ENCODE results near the gene KCNJ6.
"Not testable (repeated sequence)": the region's sequence is repeated elsewhere in the genome, so short reads cannot be mapped to it uniquely, and the experiment has no call there.

Gene KCNJ6

DNA sequence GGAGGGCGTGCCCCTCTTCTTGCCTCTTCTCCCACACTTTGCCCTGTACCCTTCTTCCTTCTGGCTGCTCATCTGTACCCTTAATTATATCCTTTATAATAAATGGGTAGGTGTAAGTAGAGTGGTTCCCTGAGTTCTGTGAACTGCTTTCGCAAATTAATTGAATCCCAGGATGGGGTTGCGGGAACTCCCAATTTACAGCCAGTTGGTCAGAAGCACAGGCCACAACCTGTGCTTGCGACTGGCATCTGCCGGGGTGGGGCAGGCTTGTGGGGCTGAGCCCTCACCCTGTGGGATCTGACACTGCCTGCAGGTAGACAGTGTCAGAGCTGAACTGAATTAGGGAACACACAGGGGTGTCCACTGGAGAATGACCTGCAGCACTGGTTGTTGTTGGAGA is 244.9 kb downstream of the KCNJ6 start:
- Histone ChIP-seq H3K9me3 (ENCODE audit: control insufficient read depth, low read length) (no peaks in the 10 kb centered on the region), H3K4me3 (ENCODE audit: insufficient read depth, low read depth, low read length) (no peak overlapping the region), H3K27ac (ENCODE audit: insufficient read depth, low read depth, low read length, poor library complexity, severe bottlenecking) (no peak overlapping the region), H3K36me3 (ENCODE audit: control insufficient read depth, insufficient read depth, low read length) (no peaks in the 10 kb centered on the region), H3K4me1 (ENCODE audit: control insufficient read depth, insufficient read depth, low read length) (peaks cover 4% of the 10 kb centered on the region), H3K27me3 (ENCODE audit: control insufficient read depth, insufficient read depth, low read length, poor library complexity, severe bottlenecking) (peaks cover 25% of the 10 kb centered on the region)
- WGBS, 2 experiments, result 92 to 93% methylated on average over 5 of the region's 5 CpGs

DNA sequence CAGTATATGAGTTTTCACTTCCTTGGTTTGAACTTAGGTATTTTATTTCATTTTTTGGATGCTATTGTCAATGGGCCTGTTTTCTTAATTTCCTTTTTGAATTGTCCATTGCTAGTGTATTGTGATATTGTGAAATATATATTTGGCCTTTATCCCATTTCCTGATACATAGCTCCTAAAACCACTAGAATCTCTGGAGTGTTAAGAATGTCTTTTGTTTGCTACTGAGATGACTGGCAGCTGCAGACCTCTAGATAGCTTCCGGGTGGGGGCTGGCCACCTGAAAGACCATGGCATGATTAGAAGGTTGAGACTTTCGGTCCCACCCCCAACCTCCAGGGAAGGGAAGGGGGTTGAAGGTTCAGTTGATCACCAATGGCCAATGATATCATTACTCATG is 245.4 kb downstream of the KCNJ6 start:
- peaks cover 2% of the 10 kb centered on the region for H3K9me3 ChIP-seq (ENCODE audit: control insufficient read depth, low read length)
- H3K27ac ChIP-seq (ENCODE audit: insufficient read depth, low read depth, low read length, poor library complexity, severe bottlenecking), result no peak overlapping the region
- WGBS, 2 experiments, result 94 to 100% methylated on average over 1 to 2 of the region's 2 CpGs
- H3K4me1 ChIP-seq (ENCODE audit: control insufficient read depth, insufficient read depth, low read length), result peaks cover 4% of the 10 kb centered on the region
- H3K36me3 ChIP-seq (ENCODE audit: control insufficient read depth, insufficient read depth, low read length), result no peaks in the 10 kb centered on the region
- H3K4me3 ChIP-seq (ENCODE audit: insufficient read depth, low read depth, low read length), result no peak overlapping the region
- H3K27me3 ChIP-seq (ENCODE audit: control insufficient read depth, insufficient read depth, low read length, poor library complexity, severe bottlenecking), result peaks cover 20% of the 10 kb centered on the region

DNA sequence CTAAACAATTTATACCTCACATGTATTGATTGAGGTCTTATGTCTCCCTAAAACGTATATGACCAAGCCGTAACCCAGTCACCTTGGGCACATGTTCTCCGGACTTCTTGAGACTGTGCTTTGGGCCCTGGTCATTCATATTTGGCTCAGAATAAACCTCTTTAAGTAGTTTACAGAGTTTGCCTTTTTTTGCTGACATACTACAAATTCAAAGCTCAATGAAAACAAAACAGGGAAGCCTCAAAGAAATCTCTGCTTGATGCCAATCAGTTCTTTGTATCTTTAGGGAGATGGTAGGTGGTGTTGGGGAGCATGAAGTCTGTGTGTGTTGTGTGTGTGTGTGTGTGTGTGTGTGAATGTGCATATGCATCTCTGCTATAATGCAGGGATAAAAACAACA is 247.0 kb downstream of the KCNJ6 start:
- H3K36me3 ChIP-seq (ENCODE audit: control insufficient read depth, insufficient read depth, low read length), result no peaks in the 10 kb centered on the region
- H3K4me1 ChIP-seq (ENCODE audit: control insufficient read depth, insufficient read depth, low read length), result no peaks in the 10 kb centered on the region
- H3K27ac ChIP-seq (ENCODE audit: insufficient read depth, low read depth, low read length, poor library complexity, severe bottlenecking), result no peak overlapping the region
- peaks cover 4% of the 10 kb centered on the region for H3K27me3 ChIP-seq (ENCODE audit: control insufficient read depth, insufficient read depth, low read length, poor library complexity, severe bottlenecking)
- 65 to 70% methylated on average over 3 of the region's 3 CpGs for WGBS, 2 experiments
- peaks cover 2% of the 10 kb centered on the region for H3K9me3 ChIP-seq (ENCODE audit: control insufficient read depth, low read length)
- H3K4me3 ChIP-seq (ENCODE audit: insufficient read depth, low read depth, low read length), result no peak overlapping the region

DNA sequence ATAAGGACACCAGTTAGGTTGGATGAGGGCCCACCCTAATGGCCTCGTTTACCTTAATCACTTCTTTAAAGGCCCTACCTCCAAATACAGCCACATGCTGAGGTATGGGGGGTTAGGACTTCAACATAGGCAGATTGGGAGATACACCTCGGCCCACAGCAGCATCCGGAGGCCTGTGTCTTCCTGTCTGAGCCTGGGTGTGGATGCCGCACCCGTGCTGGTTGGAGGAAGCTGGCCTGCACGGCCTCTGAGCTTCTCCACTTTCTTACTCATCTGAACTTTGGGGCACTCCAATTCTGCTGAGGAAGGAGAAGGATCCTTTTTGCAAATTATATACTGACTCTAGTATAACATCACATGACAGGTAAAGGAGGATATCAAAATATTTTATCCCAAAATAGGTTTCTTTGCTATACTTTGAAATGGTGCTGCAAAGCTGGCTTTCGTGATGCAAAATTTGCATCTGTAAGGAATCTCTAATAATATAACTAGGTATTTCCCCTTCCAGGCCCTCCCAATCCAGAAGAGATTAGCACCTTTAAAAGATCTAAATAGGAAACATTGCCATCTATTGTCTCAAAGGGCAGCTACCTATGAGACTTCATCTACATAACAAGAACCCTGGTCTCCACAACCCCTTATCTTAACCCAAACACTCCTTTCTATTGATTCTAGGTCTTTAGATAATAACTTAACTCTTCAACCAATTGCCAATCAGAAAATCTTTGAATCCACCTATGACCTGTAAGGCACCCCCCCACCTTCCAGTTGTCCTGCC is 247.6 kb downstream of the KCNJ6 start:
- Histone ChIP-seq H3K4me1 (ENCODE audit: control insufficient read depth, insufficient read depth, low read length) (no peaks in the 10 kb centered on the region), H3K36me3 (ENCODE audit: control insufficient read depth, insufficient read depth, low read length) (no peaks in the 10 kb centered on the region), H3K27ac (ENCODE audit: insufficient read depth, low read depth, low read length, poor library complexity, severe bottlenecking) (no peak overlapping the region), H3K9me3 (ENCODE audit: control insufficient read depth, low read length) (peaks cover 2% of the 10 kb centered on the region), H3K4me3 (ENCODE audit: insufficient read depth, low read depth, low read length) (no peak overlapping the region), H3K27me3 (ENCODE audit: control insufficient read depth, insufficient read depth, low read length, poor library complexity, severe bottlenecking) (no peaks in the 10 kb centered on the region)
- 61 to 69% methylated on average over 7 of the region's 7 CpGs for WGBS, 2 experiments

DNA sequence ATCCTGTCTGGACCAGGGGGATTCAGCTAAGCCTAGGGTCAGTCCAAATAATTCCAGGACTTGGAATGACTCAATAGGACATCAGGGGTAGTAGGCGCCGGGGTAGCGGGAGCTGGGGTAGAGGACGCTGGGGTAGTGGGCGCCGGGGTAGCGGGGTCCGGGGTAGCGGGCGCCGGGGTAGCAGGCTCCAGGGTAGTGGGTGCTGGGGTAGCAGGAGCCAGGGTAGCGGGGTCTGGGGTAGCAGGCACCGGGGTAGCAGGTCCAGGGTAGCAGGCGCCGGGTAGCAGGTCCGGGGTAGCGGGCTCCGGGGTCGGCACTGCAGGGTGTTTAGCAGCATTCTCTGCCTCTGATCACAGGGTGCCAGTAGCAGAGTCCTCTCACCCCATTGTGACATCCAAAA is 248.9 kb downstream of the KCNJ6 start:
- no peak overlapping the region for H3K27ac ChIP-seq (ENCODE audit: insufficient read depth, low read depth, low read length, poor library complexity, severe bottlenecking)
- peaks cover 2% of the 10 kb centered on the region for H3K9me3 ChIP-seq (ENCODE audit: control insufficient read depth, low read length)
- no peaks in the 10 kb centered on the region for H3K36me3 ChIP-seq (ENCODE audit: control insufficient read depth, insufficient read depth, low read length)
- 95 to 96% methylated on average over 19 of the region's 19 CpGs for WGBS, 2 experiments
- H3K27me3 ChIP-seq (ENCODE audit: control insufficient read depth, insufficient read depth, low read length, poor library complexity, severe bottlenecking), result no peaks in the 10 kb centered on the region
- H3K4me3 ChIP-seq (ENCODE audit: insufficient read depth, low read depth, low read length), result no peak overlapping the region
- H3K4me1 ChIP-seq (ENCODE audit: control insufficient read depth, insufficient read depth, low read length), result no peaks in the 10 kb centered on the region

DNA sequence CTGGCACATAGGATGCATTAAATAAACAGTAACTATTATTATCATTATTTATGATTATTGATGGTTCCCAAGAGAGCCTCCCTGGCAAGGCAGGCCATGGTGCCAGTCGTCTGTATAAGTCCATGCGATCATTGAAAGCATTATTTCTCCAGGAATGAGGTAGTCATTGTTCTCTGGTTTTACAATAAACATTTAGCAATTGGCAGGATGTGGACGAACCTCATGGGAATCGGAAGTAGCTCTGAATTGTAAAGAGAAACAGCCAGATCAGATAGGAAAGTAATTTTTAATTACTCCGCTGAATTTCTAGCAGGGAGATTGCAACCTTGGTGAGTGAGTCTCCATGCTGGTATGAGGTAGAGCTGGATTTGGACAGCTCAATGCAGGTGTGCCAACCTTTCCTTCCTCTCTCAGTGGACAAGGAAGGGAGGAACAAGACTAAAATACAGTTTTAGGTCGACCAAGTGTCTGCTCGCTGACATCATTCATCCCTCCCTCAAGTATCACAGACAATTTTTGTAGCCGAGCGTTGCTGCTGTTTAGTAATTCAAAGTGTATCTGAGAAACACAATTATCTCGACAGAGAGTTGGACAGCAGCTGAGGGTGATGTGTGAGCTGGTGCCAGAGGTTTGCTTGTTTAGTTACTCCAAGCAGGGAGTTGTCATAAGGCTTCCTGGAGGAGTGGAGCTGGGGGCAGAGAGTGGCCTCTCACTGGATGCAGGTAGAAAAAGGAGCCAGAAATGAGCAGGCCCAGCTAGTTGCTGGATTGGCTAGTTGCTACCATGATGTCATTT is 250.8 kb downstream of the KCNJ6 start:
- no peaks in the 10 kb centered on the region for H3K36me3 ChIP-seq (ENCODE audit: control insufficient read depth, insufficient read depth, low read length)
- no peak overlapping the region for H3K4me3 ChIP-seq (ENCODE audit: insufficient read depth, low read depth, low read length)
- H3K4me1 ChIP-seq (ENCODE audit: control insufficient read depth, insufficient read depth, low read length), result no peaks in the 10 kb centered on the region
- 89 to 93% methylated on average over 9 of the region's 10 CpGs for WGBS, 2 experiments
- no peaks in the 10 kb centered on the region for H3K27me3 ChIP-seq (ENCODE audit: control insufficient read depth, insufficient read depth, low read length, poor library complexity, severe bottlenecking)
- peaks cover 2% of the 10 kb centered on the region for H3K9me3 ChIP-seq (ENCODE audit: control insufficient read depth, low read length)
- no peak overlapping the region for H3K27ac ChIP-seq (ENCODE audit: insufficient read depth, low read depth, low read length, poor library complexity, severe bottlenecking)

DNA sequence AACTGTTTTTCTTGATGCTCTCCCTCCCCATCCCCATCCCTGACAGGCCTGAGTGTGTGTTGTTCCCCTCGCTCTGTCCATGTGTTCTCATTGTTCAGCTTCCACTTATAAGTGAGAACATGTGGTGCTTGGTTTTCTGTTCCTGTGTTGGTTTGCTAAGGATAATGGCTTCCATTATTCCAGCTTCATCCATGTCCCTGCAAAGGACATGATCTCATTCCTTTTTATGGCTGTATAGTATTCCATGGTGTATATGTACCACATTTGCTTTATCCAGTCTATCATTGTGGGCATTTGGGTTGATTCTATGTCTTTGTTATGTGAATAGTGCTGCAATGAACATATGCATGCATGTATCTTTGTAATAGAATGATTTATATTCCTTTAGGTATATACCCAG is 254.0 kb downstream of the KCNJ6 start:
- H3K27ac ChIP-seq (ENCODE audit: insufficient read depth, low read depth, low read length, poor library complexity, severe bottlenecking); H3K36me3 ChIP-seq (ENCODE audit: control insufficient read depth, insufficient read depth, low read length); H3K4me3 ChIP-seq (ENCODE audit: insufficient read depth, low read depth, low read length); H3K4me1 ChIP-seq (ENCODE audit: control insufficient read depth, insufficient read depth, low read length); H3K9me3 ChIP-seq (ENCODE audit: control insufficient read depth, low read length); H3K27me3 ChIP-seq (ENCODE audit: control insufficient read depth, insufficient read depth, low read length, poor library complexity, severe bottlenecking): not testable (repeated sequence)
- 95% methylated on average over 1 of the region's 1 CpG; no CpG with 5 or more reads in 1 of the 2 experiments for WGBS, 2 experiments

DNA sequence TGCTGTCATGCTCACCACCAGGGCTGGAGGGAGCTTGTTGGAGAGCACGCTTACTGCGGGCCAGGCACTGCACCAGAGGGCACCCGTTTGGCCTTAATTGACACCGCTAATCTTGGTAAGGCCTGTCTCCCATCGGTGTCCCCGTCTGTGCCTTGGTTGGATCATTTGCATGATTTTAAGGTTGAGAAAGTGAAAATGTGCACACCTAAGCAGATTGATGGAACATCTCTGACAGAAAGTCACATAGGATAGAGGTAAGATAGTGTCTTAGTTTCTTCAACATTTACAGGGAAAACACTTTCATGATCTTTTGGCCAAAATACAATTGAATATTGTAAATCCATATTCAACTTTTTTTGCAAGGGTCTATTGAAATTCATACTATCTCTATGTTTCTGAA is 255.5 kb downstream of the KCNJ6 start:
- Histone ChIP-seq H3K9me3 (ENCODE audit: control insufficient read depth, low read length) (no peaks in the 10 kb centered on the region), H3K27ac (ENCODE audit: insufficient read depth, low read depth, low read length, poor library complexity, severe bottlenecking) (no peak overlapping the region), H3K4me1 (ENCODE audit: control insufficient read depth, insufficient read depth, low read length) (no peaks in the 10 kb centered on the region), H3K36me3 (ENCODE audit: control insufficient read depth, insufficient read depth, low read length) (no peaks in the 10 kb centered on the region), H3K4me3 (ENCODE audit: insufficient read depth, low read depth, low read length) (no peak overlapping the region), H3K27me3 (ENCODE audit: control insufficient read depth, insufficient read depth, low read length, poor library complexity, severe bottlenecking) (no peaks in the 10 kb centered on the region)
- 95% methylated on average over 6 of the region's 6 CpGs for WGBS, 2 experiments

DNA sequence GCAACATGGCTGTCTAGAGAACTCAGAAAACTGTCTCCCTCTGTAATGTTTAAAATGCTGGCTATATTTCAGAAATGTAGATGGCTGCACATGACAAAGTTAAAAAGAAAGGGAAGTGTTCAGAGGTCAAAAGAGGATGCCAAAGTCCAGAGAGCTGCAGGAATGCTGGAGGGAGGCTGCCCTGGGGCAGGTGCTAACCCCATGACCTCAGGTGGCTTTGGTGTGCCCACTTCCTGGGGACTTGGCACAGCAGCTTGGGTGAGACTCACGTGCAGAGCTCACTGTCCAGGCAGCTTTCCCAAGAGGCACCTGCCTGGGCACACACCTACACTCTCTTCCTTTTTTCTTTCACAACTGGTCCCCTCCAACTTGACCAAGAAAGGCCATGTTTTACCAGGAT is 256.4 kb downstream of the KCNJ6 start:
- Histone ChIP-seq H3K27ac (ENCODE audit: insufficient read depth, low read depth, low read length, poor library complexity, severe bottlenecking) (no peak overlapping the region), H3K4me1 (ENCODE audit: control insufficient read depth, insufficient read depth, low read length) (no peaks in the 10 kb centered on the region), H3K27me3 (ENCODE audit: control insufficient read depth, insufficient read depth, low read length, poor library complexity, severe bottlenecking) (no peaks in the 10 kb centered on the region), H3K36me3 (ENCODE audit: control insufficient read depth, insufficient read depth, low read length) (no peaks in the 10 kb centered on the region), H3K4me3 (ENCODE audit: insufficient read depth, low read depth, low read length) (no peak overlapping the region), H3K9me3 (ENCODE audit: control insufficient read depth, low read length) (no peaks in the 10 kb centered on the region)
- WGBS, 2 experiments, result 88 to 92% methylated on average over 1 of the region's 1 CpG

DNA sequence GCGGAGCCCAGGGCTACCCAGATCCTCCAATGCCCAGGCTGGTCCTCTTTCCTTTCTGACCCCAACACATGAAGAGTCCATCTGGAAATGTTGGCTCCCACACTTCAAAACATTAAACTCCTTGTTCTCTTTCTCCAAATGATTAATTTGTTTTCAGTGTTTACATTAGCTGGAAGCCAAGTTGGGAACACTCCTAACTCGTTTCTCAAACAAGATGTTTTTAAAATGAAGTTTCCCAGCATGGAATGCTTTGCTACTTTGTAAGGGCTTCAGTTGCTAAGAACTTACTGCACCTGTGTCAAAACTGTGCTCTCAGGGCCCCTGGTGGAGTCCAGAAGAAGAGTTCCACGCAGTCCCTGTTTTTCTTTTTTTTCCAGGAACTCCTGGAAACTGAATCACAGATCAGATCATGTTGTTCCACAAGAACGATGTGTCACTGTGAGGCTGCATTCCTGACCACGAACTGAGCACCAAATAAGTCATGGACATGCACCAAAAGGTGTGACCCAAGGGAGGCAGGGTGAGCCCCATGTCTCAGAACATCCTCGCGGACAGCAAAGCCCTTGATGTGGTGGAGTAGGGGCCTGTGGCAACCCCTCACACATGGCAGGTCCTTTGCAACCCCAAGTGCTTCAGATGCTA is 257.3 kb downstream of the KCNJ6 start:
- Histone ChIP-seq H3K9me3 (ENCODE audit: control insufficient read depth, low read length) (no peaks in the 10 kb centered on the region), H3K36me3 (ENCODE audit: control insufficient read depth, insufficient read depth, low read length) (no peaks in the 10 kb centered on the region), H3K27me3 (ENCODE audit: control insufficient read depth, insufficient read depth, low read length, poor library complexity, severe bottlenecking) (no peaks in the 10 kb centered on the region), H3K4me3 (ENCODE audit: insufficient read depth, low read depth, low read length) (no peak overlapping the region), H3K27ac (ENCODE audit: insufficient read depth, low read depth, low read length, poor library complexity, severe bottlenecking) (no peak overlapping the region), H3K4me1 (ENCODE audit: control insufficient read depth, insufficient read depth, low read length) (no peaks in the 10 kb centered on the region)
- 91 to 92% methylated on average over 7 of the region's 7 CpGs for WGBS, 2 experiments

Data from ectodermal cell (in vitro differentiated cells).